Activated naive CD4-positive, alpha-beta T cell treated with anti-CD3 and anti-CD28 coated beads, Interleukin-2, amount 50 U/mL, for 72 hours (primary cell): ENCODE measurements around the gene ELMOD3. TPM values are rescaled to one million over a fixed set of nuclear protein-coding genes. Genes with fewer than 3 reads are reported as not detected.
A peak's percentile ranks its signal among the peaks of the same experiment; 100 is the strongest.

Experiments
- ATAC-seq, 2 donors: fragments of 150-1000 bp; cut with Tn5 transposase; 2 replicates each; pipeline ENCODE4 v1.10.0; 2021; ENCODE audit warnings: mild to moderate bottlenecking in 2 of 2, moderate library complexity in 2 of 2
- DNase-seq, 2 donors: peaks; one replicate each; pipeline ENCODE4 v3.0.0; 2021 to 2022; ENCODE audit warnings: low spot score in 2 of 2
- H3K27ac Mint-ChIP-seq, 2 donors: one replicate each; pipeline ENCODE4 v1.8.0; 2022; ENCODE audit warnings: mild to moderate bottlenecking in 2 of 2, mixed read lengths in 2 of 2
- H3K36me3 Mint-ChIP-seq, 2 donors: one replicate each; pipeline ENCODE4 v1.8.0; 2022; ENCODE audit warnings: mixed read lengths in 2 of 2
- H3K9me3 Mint-ChIP-seq, 2 donors: one replicate each; pipeline ENCODE4 v1.8.0; 2022; ENCODE audit warnings: mixed read lengths in 2 of 2
- total RNA-seq, 2 donors: library from RNA; stranded (reverse); gene quantifications; one replicate each; pipeline ENCODE4 v1.2.3, GENCODE V29; 2022

The ELMOD3 gene
- total RNA-seq, 2 donors from 2014 or later = 11.9 to 30.1 TPM

GRCh38 chr2:85421260-85422071 lies 66.9 kb downstream of the ELMOD3 start:
- DNase-seq (no peak), ATAC-seq (no peak)
- no peaks in the 10 kb centered on the region for H3K36me3 Mint-ChIP-seq
- H3K27ac Mint-ChIP-seq = peak overlapping the region; percentile 87 to 92
- H3K9me3 Mint-ChIP-seq = no peaks in the 10 kb centered on the region

- DNase-seq = no peak
- Mint-ChIP-seq H3K27ac (no peak overlapping the region), H3K9me3 (no peaks in the 10 kb centered on the region), H3K36me3 (no peaks in the 10 kb centered on the region)
- no peak for ATAC-seq
These were observed 67.5 kb downstream of the ELMOD3 start for GRCh38 chr2:85422072-85422457.

GRCh38 chr2:85423525-85423924 lies 69.0 kb downstream of the ELMOD3 start:
- ATAC-seq (no peak), DNase-seq (no peak)
- no peaks in the 10 kb centered on the region for H3K9me3 Mint-ChIP-seq
- H3K36me3 Mint-ChIP-seq = no peaks in the 10 kb centered on the region
- peak overlapping the region in 1 of 2 donors; percentile 48 for H3K27ac Mint-ChIP-seq

- H3K36me3 Mint-ChIP-seq = no peaks in the 10 kb centered on the region
These were observed 71.0 kb downstream of the ELMOD3 start for GRCh38 chr2:85425588-85425987.

GRCh38 chr2:85427300-85427835 lies 72.8 kb downstream of the ELMOD3 start:
- ATAC-seq = no peak
- DNase-seq = no peak
- H3K27ac Mint-ChIP-seq = no peak overlapping the region
- H3K9me3 Mint-ChIP-seq = no peaks in the 10 kb centered on the region
- no peaks in the 10 kb centered on the region for H3K36me3 Mint-ChIP-seq

More at GRCh38 chr2:85425588-85425987, 71.0 kb downstream of the ELMOD3 start:
- H3K27ac Mint-ChIP-seq = no peak overlapping the region
- ATAC-seq (no peak), DNase-seq (no peak)
- no peaks in the 10 kb centered on the region for H3K9me3 Mint-ChIP-seq

- peak in 1 of 2 donors; percentile 63 for ATAC-seq
- Mint-ChIP-seq H3K9me3 (no peaks in the 10 kb centered on the region), H3K36me3 (no peaks in the 10 kb centered on the region), H3K27ac (no peak overlapping the region)
- DNase-seq = no peak
These were observed 73.8 kb downstream of the ELMOD3 start for GRCh38 chr2:85428343-85428881.

GRCh38 chr2:85429213-85429923 lies 74.8 kb downstream of the ELMOD3 start:
- ATAC-seq (peak in 1 of 2 donors; percentile 9), DNase-seq (no peak)
- peak overlapping the region in 1 of 2 donors; percentile 59 for H3K27ac Mint-ChIP-seq
- no peaks in the 10 kb centered on the region for H3K9me3 Mint-ChIP-seq
- H3K36me3 Mint-ChIP-seq = no peaks in the 10 kb centered on the region

GRCh38 chr2:85429924-85430289 lies 75.3 kb downstream of the ELMOD3 start:
- peak overlapping the region in 1 of 2 donors; percentile 59 for H3K27ac Mint-ChIP-seq

GRCh38 chr2:85430752-85431569 lies 76.4 kb downstream of the ELMOD3 start:
- ATAC-seq (no peak), DNase-seq (no peak)
- H3K36me3 Mint-ChIP-seq = no peaks in the 10 kb centered on the region
- no peaks in the 10 kb centered on the region for H3K9me3 Mint-ChIP-seq
- H3K27ac Mint-ChIP-seq = peak overlapping the region; percentile 30 to 44

More at GRCh38 chr2:85429924-85430289, 75.3 kb downstream of the ELMOD3 start:
- ATAC-seq (peak in 1 of 2 donors; percentile 18), DNase-seq (no peak)
- H3K9me3 Mint-ChIP-seq = no peaks in the 10 kb centered on the region
- no peaks in the 10 kb centered on the region for H3K36me3 Mint-ChIP-seq

- ATAC-seq (no peak), DNase-seq (no peak)
- H3K36me3 Mint-ChIP-seq = no peaks in the 10 kb centered on the region
- H3K9me3 Mint-ChIP-seq = no peaks in the 10 kb centered on the region
- peak overlapping the region; percentile 30 to 44 for H3K27ac Mint-ChIP-seq
These were observed 77.1 kb downstream of the ELMOD3 start for GRCh38 chr2:85431570-85432205.

GRCh38 chr2:85433511-85434089 lies 79.0 kb downstream of the ELMOD3 start:
- ATAC-seq (no peak), DNase-seq (no peak)
- Mint-ChIP-seq H3K27ac (peak overlapping the region; percentile 44 to 65), H3K9me3 (no peaks in the 10 kb centered on the region), H3K36me3 (no peaks in the 10 kb centered on the region)

GRCh38 chr2:85434696-85435095 lies 80.1 kb downstream of the ELMOD3 start:
- Mint-ChIP-seq H3K27ac (no peak overlapping the region), H3K9me3 (no peaks in the 10 kb centered on the region), H3K36me3 (no peaks in the 10 kb centered on the region)
- no peak for ATAC-seq
- DNase-seq = no peak

- DNase-seq = no peak
- H3K9me3 Mint-ChIP-seq = no peaks in the 10 kb centered on the region
- H3K27ac Mint-ChIP-seq = peak overlapping the region in 1 of 2 donors; percentile 53
- H3K36me3 Mint-ChIP-seq = no peaks in the 10 kb centered on the region
- ATAC-seq = no peak
These were observed 80.8 kb downstream of the ELMOD3 start for GRCh38 chr2:85435220-85435958.

GRCh38 chr2:85435981-85436835 lies 81.6 kb downstream of the ELMOD3 start:
- Mint-ChIP-seq H3K27ac (peak overlapping the region in 1 of 2 donors; percentile 93), H3K9me3 (no peaks in the 10 kb centered on the region), H3K36me3 (no peaks in the 10 kb centered on the region)
- no peak for DNase-seq
- no peak for ATAC-seq
